ENCODE results near the gene ARHGEF28. TPM values are rescaled to one million over a fixed set of nuclear protein-coding genes. Genes with fewer than 3 reads are reported as not detected.

ARHGEF28 gene
- total and polyA plus RNA-seq, 4 donors: 4.8 to 27.8 (median 12.7) TPM

GRCh38 chr5:73617510-73618279 is 8.3 kb upstream of the ARHGEF28 start:
- H3K27ac ChIP-seq (ENCODE audit: low read depth in 1 of 2, low read length in 2 of 2): no peak overlapping the region
- no peaks in the 10 kb centered on the region for H3K27me3 ChIP-seq (ENCODE audit: control insufficient read depth in 1 of 2, insufficient read depth in 2 of 2, low read length in 1 of 2)
- H3K4me3 ChIP-seq (ENCODE audit: low read length in 2 of 2): no peak overlapping the region
- DNase-seq: no peak
- WGBS, 2 donors: 82 to 86% methylated on average over 9 of the region's 9 CpGs
- no peaks in the 10 kb centered on the region for H3K36me3 ChIP-seq (ENCODE audit: control insufficient read depth in 1 of 2, insufficient read depth in 2 of 2, low read length in 1 of 2)
- H3K9me3 ChIP-seq (ENCODE audit: control insufficient read depth, low read length): no peaks in the 10 kb centered on the region
- H3K4me1 ChIP-seq (ENCODE audit: control insufficient read depth in 1 of 2, insufficient read depth in 2 of 2, low read length in 2 of 2): peaks cover 0 to 2% of the 10 kb centered on the region in 2 donors
- no peak for ATAC-seq (ENCODE audit: low FRiP score)
- intact Hi-C loops (cut with DNase I): no loop called here

GRCh38 chr5:73619606-73620333 is 6.2 kb upstream of the ARHGEF28 start:
- 57 to 69% methylated on average over 4 of the region's 4 CpGs for WGBS, 2 donors
- H3K4me1 ChIP-seq (ENCODE audit: control insufficient read depth in 1 of 2, insufficient read depth in 2 of 2, low read length in 2 of 2): peaks cover 0 to 2% of the 10 kb centered on the region in 2 donors
- intact Hi-C loops (cut with DNase I): no loop called here
- DNase-seq (no peak), ATAC-seq (ENCODE audit: low FRiP score) (no peak)
- no peaks in the 10 kb centered on the region for H3K9me3 ChIP-seq (ENCODE audit: control insufficient read depth, low read length)
- no peak overlapping the region for H3K4me3 ChIP-seq (ENCODE audit: low read length in 2 of 2)
- no peaks in the 10 kb centered on the region for H3K36me3 ChIP-seq (ENCODE audit: control insufficient read depth in 1 of 2, insufficient read depth in 2 of 2, low read length in 1 of 2)
- H3K27ac ChIP-seq (ENCODE audit: low read depth in 1 of 2, low read length in 2 of 2): no peak overlapping the region
- H3K27me3 ChIP-seq (ENCODE audit: control insufficient read depth in 1 of 2, insufficient read depth in 2 of 2, low read length in 1 of 2): no peaks in the 10 kb centered on the region

- Histone ChIP-seq H3K9me3 (ENCODE audit: control insufficient read depth, low read length) (no peaks in the 10 kb centered on the region), H3K27ac (ENCODE audit: low read depth in 1 of 2, low read length in 2 of 2) (no peak overlapping the region), H3K4me1 (ENCODE audit: control insufficient read depth in 1 of 2, insufficient read depth in 2 of 2, low read length in 2 of 2) (peaks cover under 1 to 2% of the 10 kb centered on the region in 2 donors), H3K27me3 (ENCODE audit: control insufficient read depth in 1 of 2, insufficient read depth in 2 of 2, low read length in 1 of 2) (no peaks in the 10 kb centered on the region), H3K36me3 (ENCODE audit: control insufficient read depth in 1 of 2, insufficient read depth in 2 of 2, low read length in 1 of 2) (no peaks in the 10 kb centered on the region), H3K4me3 (ENCODE audit: low read length in 2 of 2) (no peak overlapping the region)
- no peak for ATAC-seq (ENCODE audit: low FRiP score)
- DNase-seq: no peak
- intact Hi-C loops (cut with DNase I): no loop called here
- 85 to 92% methylated on average over 1 of the region's 1 CpG for WGBS, 2 donors
Measured at GRCh38 chr5:73620334-73620687, 5.7 kb upstream of the ARHGEF28 start.

GRCh38 chr5:73623060-73623459 is 2.9 kb upstream of the ARHGEF28 start:
- peaks cover 0 to 3% of the 10 kb centered on the region in 2 donors for H3K4me1 ChIP-seq (ENCODE audit: control insufficient read depth in 1 of 2, insufficient read depth in 2 of 2, low read length in 2 of 2)
- 96% methylated on average over 2 of the region's 2 CpGs for WGBS, 2 donors
- ATAC-seq (ENCODE audit: low FRiP score): no peak
- H3K27me3 ChIP-seq (ENCODE audit: control insufficient read depth in 1 of 2, insufficient read depth in 2 of 2, low read length in 1 of 2): no peaks in the 10 kb centered on the region
- no peak overlapping the region for H3K27ac ChIP-seq (ENCODE audit: low read depth in 1 of 2, low read length in 2 of 2)
- intact Hi-C loops (cut with DNase I): no loop called here
- H3K36me3 ChIP-seq (ENCODE audit: control insufficient read depth in 1 of 2, insufficient read depth in 2 of 2, low read length in 1 of 2): no peaks in the 10 kb centered on the region
- H3K9me3 ChIP-seq (ENCODE audit: control insufficient read depth, low read length): no peaks in the 10 kb centered on the region
- no peak overlapping the region for H3K4me3 ChIP-seq (ENCODE audit: low read length in 2 of 2)
- DNase-seq: no peak

GRCh38 chr5:73623901-73624404 is 2.0 kb upstream of the ARHGEF28 start:
- Histone ChIP-seq H3K9me3 (ENCODE audit: control insufficient read depth, low read length) (no peaks in the 10 kb centered on the region), H3K27me3 (ENCODE audit: control insufficient read depth in 1 of 2, insufficient read depth in 2 of 2, low read length in 1 of 2) (no peaks in the 10 kb centered on the region), H3K36me3 (ENCODE audit: control insufficient read depth in 1 of 2, insufficient read depth in 2 of 2, low read length in 1 of 2) (no peaks in the 10 kb centered on the region), H3K4me1 (ENCODE audit: control insufficient read depth in 1 of 2, insufficient read depth in 2 of 2, low read length in 2 of 2) (peaks cover 0 to 3% of the 10 kb centered on the region in 2 donors), H3K4me3 (ENCODE audit: low read length in 2 of 2) (no peak overlapping the region), H3K27ac (ENCODE audit: low read depth in 1 of 2, low read length in 2 of 2) (no peak overlapping the region)
- 86 to 92% methylated on average over 2 of the region's 2 CpGs for WGBS, 2 donors
- DNase-seq (no peak), ATAC-seq (ENCODE audit: low FRiP score) (no peak)
- intact Hi-C loops (cut with DNase I): no loop called here

- Histone ChIP-seq H3K27ac (ENCODE audit: low read depth in 1 of 2, low read length in 2 of 2) (peak overlapping the region in 1 of 2 donors; percentile 37), H3K4me1 (ENCODE audit: control insufficient read depth in 1 of 2, insufficient read depth in 2 of 2, low read length in 2 of 2) (peaks cover 0 to 3% of the 10 kb centered on the region in 2 donors), H3K9me3 (ENCODE audit: control insufficient read depth, low read length) (no peaks in the 10 kb centered on the region), H3K4me3 (ENCODE audit: low read length in 2 of 2) (no peak overlapping the region), H3K27me3 (ENCODE audit: control insufficient read depth in 1 of 2, insufficient read depth in 2 of 2, low read length in 1 of 2) (no peaks in the 10 kb centered on the region), H3K36me3 (ENCODE audit: control insufficient read depth in 1 of 2, insufficient read depth in 2 of 2, low read length in 1 of 2) (no peaks in the 10 kb centered on the region)
- no peak for ATAC-seq (ENCODE audit: low FRiP score)
- intact Hi-C loops (cut with DNase I): loop anchor here in 1 of 2 donors (5.0 kb wide), 3 partner anchors 47 to 122 kb away; no protein-coding TSS in a partner anchor
- WGBS, 2 donors: 82 to 84% methylated on average over 6 of the region's 6 CpGs
- DNase-seq: no peak
Measured at GRCh38 chr5:73624888-73625287, 1.1 kb upstream of the ARHGEF28 start.

GRCh38 chr5:73625372-73625943 is 538 bp upstream of the ARHGEF28 start:
- intact Hi-C loops (cut with DNase I): loop anchor here in 1 of 2 donors (5.0 kb wide), 3 partner anchors 47 to 122 kb away; no protein-coding TSS in a partner anchor
- no peak for DNase-seq
- H3K4me3 ChIP-seq (ENCODE audit: low read length in 2 of 2): peak overlapping the region; percentile 77 to 89
- no peaks in the 10 kb centered on the region for H3K27me3 ChIP-seq (ENCODE audit: control insufficient read depth in 1 of 2, insufficient read depth in 2 of 2, low read length in 1 of 2)
- no peaks in the 10 kb centered on the region for H3K36me3 ChIP-seq (ENCODE audit: control insufficient read depth in 1 of 2, insufficient read depth in 2 of 2, low read length in 1 of 2)
- 0 to 1% methylated on average over 28 to 33 of the region's 33 CpGs for WGBS, 2 donors
- peak overlapping the region; percentile 26 to 91 for H3K27ac ChIP-seq (ENCODE audit: low read depth in 1 of 2, low read length in 2 of 2)
- peak; percentile 57 for ATAC-seq (ENCODE audit: low FRiP score)
- H3K4me1 ChIP-seq (ENCODE audit: control insufficient read depth in 1 of 2, insufficient read depth in 2 of 2, low read length in 2 of 2): peaks cover 0 to 3% of the 10 kb centered on the region in 2 donors
- H3K9me3 ChIP-seq (ENCODE audit: control insufficient read depth, low read length): no peaks in the 10 kb centered on the region

- intact Hi-C loops (cut with DNase I): loop anchor here in 1 of 2 donors (5.0 kb wide), 3 partner anchors 45 to 120 kb away; no protein-coding TSS in a partner anchor
- Histone ChIP-seq H3K27ac (ENCODE audit: low read depth in 1 of 2, low read length in 2 of 2) (peak overlapping the region in 1 of 2 donors; percentile 39), H3K4me1 (ENCODE audit: control insufficient read depth in 1 of 2, insufficient read depth in 2 of 2, low read length in 2 of 2) (peaks cover 0 to 3% of the 10 kb centered on the region in 2 donors), H3K27me3 (ENCODE audit: control insufficient read depth in 1 of 2, insufficient read depth in 2 of 2, low read length in 1 of 2) (no peaks in the 10 kb centered on the region), H3K36me3 (ENCODE audit: control insufficient read depth in 1 of 2, insufficient read depth in 2 of 2, low read length in 1 of 2) (no peaks in the 10 kb centered on the region), H3K9me3 (ENCODE audit: control insufficient read depth, low read length) (no peaks in the 10 kb centered on the region), H3K4me3 (ENCODE audit: low read length in 2 of 2) (peak overlapping the region; percentile 77 to 89)
- DNase-seq (no peak), ATAC-seq (ENCODE audit: low FRiP score) (no peak)
- 80 to 83% methylated on average over 14 of the region's 14 CpGs for WGBS, 2 donors
Measured at GRCh38 chr5:73626814-73627313, 868 bp downstream of the ARHGEF28 start.
